HFFc6 (cell line): ENCODE results near the gene FIG4. TPM values are rescaled to one million over a fixed set of nuclear protein-coding genes. Genes with fewer than 3 reads are reported as not detected.
"Not testable (repeated sequence)": the region's sequence is repeated elsewhere in the genome, so short reads cannot be mapped to it uniquely, and the experiment has no call there.

Source experiments
- DNase-seq: peaks from one replicate; pipeline ENCODE4 v3.0.0-alpha.2; 2018
- H3K27ac Mint-ChIP-seq: 2 replicates; pipeline ENCODE4 v1.8.0; 2020; ENCODE audit warnings: mild to moderate bottlenecking, mixed read lengths
- H3K27me3 Mint-ChIP-seq: 2 replicates; pipeline ENCODE4 v1.8.0; 2021; ENCODE audit warnings: mild to moderate bottlenecking, moderate library complexity, mixed read lengths; ENCODE audit not compliant: insufficient read depth
- H3K36me3 Mint-ChIP-seq: 2 replicates; pipeline ENCODE4 v1.8.0; 2021; ENCODE audit warnings: low read depth, mixed read lengths
- H3K4me1 Mint-ChIP-seq: 2 replicates; pipeline ENCODE4 v1.8.0; 2020; ENCODE audit warnings: low read depth, mixed read lengths
- H3K4me3 Mint-ChIP-seq: 2 replicates; pipeline ENCODE4 v1.8.0; 2020; ENCODE audit warnings: mild to moderate bottlenecking, moderate library complexity, mixed read lengths
- H3K9me3 Mint-ChIP-seq: 2 replicates; pipeline ENCODE4 v1.8.0; 2020; ENCODE audit warnings: mild to moderate bottlenecking, mixed read lengths
- total RNA-seq, 6 experiments: library from RNA; stranded (reverse); fragmentation: NEBNext Ultra II Directional; extraction: Animal tissue kit (Norgen Biotek cat#: 25700); gene quantifications; 2 replicates in 1 of 6; 3 replicates in 5 of 6; pipeline ENCODE4 v1.2.3, GENCODE V29; 2021
- TF ChIP-seq, protein P1 (sequence below): fragments of 200-600 bp; sonication (generic); IDR thresholded peaks from 2 replicates; pipeline ENCODE4 v1.5.0; 2021; ENCODE audit warnings: antibody characterized with exemption, mild to moderate bottlenecking

FIG4 gene
- total RNA-seq, 6 experiments from 2014 or later, result 14.2 to 18.1 (median 16.6) TPM

DNA sequence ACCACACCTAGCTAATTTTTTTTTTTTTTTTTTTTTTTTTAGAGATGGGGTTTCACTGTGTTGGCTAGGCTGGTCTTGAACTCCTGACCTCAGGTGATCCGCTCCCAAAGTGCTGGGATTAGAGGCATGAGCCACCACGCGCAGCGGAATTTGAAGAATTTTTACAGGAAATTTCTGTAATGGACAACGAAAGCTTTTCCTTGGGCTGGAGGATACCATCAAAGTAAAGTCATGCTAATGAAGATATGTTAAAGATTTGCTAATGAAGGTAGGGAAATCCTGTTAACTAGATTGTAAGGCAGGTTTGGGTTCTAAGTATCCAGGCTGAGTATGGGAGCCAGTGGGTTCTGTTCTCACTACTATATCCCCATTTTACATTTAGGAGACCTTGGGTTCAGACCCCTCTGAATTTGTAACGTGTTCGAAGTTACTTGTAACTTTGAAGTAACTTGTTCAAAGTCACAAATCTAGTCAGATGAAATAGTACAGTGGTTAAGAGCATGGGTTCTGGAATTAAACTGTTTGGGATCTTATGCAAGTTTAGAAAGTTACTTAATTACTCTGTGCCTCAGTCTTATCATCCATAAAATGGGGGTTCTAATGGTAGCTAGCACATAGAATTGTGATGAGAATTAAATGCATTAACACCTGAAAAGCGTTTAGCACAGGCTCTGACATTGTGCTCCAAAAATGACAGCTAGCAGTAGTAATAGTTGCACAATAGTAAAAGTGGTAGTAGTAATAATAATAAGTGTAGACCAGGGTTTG lies 163.6 kb downstream of the FIG4 start:
- Mint-ChIP-seq H3K27me3 (peaks cover 3% of the 10 kb centered on the region), H3K4me3 (no peak overlapping the region), H3K4me1 (no peaks in the 10 kb centered on the region), H3K36me3 (no peaks in the 10 kb centered on the region), H3K27ac (no peak overlapping the region), H3K9me3 (no peaks in the 10 kb centered on the region)
- TF ChIP-seq, protein P1, sequence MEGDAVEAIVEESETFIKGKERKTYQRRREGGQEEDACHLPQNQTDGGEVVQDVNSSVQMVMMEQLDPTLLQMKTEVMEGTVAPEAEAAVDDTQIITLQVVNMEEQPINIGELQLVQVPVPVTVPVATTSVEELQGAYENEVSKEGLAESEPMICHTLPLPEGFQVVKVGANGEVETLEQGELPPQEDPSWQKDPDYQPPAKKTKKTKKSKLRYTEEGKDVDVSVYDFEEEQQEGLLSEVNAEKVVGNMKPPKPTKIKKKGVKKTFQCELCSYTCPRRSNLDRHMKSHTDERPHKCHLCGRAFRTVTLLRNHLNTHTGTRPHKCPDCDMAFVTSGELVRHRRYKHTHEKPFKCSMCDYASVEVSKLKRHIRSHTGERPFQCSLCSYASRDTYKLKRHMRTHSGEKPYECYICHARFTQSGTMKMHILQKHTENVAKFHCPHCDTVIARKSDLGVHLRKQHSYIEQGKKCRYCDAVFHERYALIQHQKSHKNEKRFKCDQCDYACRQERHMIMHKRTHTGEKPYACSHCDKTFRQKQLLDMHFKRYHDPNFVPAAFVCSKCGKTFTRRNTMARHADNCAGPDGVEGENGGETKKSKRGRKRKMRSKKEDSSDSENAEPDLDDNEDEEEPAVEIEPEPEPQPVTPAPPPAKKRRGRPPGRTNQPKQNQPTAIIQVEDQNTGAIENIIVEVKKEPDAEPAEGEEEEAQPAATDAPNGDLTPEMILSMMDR, result no peak
- DNase-seq, result no peak

DNA sequence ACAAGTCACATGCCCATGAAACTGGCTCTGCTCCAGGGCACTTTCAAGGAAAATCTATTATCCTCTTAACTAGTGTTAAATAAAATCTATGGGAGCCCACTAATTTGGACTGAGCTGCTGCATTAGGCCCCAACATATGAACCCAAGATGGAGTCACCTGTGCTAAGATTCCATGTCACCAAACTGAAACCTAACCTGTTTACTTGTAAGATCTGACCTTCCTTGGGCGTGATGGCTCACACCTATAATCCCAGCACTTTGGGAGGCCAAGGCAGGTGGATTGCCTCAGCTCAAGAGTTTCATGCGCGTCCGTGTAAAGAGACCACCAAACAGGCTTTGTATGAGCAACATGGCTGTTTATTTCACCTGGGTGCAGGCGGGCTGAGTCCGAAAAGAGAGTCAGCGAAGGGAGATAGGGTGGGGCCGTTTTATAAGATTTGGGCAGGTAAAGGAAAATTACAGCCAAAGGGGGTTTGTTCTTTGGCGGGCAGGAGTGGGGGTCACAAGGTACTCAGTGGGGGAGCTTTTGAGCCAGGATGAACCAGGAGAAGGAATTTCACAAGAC lies 164.5 kb downstream of the FIG4 start:
- H3K27me3 Mint-ChIP-seq, H3K4me1 Mint-ChIP-seq, H3K36me3 Mint-ChIP-seq, H3K27ac Mint-ChIP-seq, DNase-seq, H3K9me3 Mint-ChIP-seq, H3K4me3 Mint-ChIP-seq: not testable (repeated sequence)

DNA sequence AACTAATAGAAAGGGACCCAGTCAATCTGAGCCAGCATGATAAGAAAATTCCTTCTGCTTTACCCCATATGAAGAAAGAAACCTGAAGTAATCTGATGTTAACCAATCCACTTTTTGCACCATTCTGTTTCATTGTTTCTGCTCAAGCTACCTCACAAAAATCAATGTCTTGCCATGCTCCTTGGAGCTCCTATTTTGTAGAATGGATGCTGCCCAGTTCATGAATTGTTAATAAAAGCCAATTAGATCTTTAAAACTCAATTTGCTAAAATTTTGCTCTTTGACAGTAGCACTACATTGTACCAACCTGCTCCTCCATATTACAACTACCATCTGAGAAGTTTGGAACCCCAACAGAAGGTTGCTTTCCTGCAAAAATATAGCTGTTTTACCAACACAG lies 170.8 kb downstream of the FIG4 start:
- Mint-ChIP-seq H3K36me3 (no peaks in the 10 kb centered on the region; the same call in 1 of the 2 replicates), H3K27ac (no peak overlapping the region), H3K9me3 (peaks cover 17% of the 10 kb centered on the region; the same call in 1 of the 2 replicates), H3K27me3 (peaks cover 32% of the 10 kb centered on the region), H3K4me3 (no peak overlapping the region), H3K4me1 (no peaks in the 10 kb centered on the region; the same call in 1 of the 2 replicates)
- TF ChIP-seq, protein P1, result no peak
- no peak for DNase-seq

DNA sequence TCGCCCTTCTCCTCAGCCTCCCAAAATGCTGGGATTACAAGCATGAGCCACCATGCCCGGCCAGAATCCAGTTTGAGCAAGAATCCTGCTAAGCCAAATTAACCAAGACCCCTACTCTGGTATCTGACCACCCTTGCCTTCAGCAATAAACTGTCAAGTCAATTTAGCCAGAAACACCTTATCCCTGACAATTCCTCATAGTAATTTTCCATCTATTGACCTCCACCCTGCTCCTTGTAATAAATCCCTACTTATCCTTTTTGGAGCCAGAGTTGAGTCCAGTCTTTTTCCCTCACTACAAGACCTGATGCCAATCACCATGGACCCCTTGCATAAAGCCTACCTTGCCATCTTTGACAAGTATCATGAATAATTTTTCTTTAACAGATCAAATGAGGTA lies 173.0 kb downstream of the FIG4 start:
- no peak for DNase-seq
- no peak overlapping the region for H3K4me3 Mint-ChIP-seq
- no peak overlapping the region for H3K27ac Mint-ChIP-seq
- no peaks in the 10 kb centered on the region; the same call in 1 of the 2 replicates for H3K36me3 Mint-ChIP-seq
- peaks cover 35% of the 10 kb centered on the region for H3K27me3 Mint-ChIP-seq
- TF ChIP-seq, protein P1, result no peak
- no peaks in the 10 kb centered on the region; the same call in 1 of the 2 replicates for H3K4me1 Mint-ChIP-seq
- peaks cover 17% of the 10 kb centered on the region; the same call in 1 of the 2 replicates for H3K9me3 Mint-ChIP-seq

DNA sequence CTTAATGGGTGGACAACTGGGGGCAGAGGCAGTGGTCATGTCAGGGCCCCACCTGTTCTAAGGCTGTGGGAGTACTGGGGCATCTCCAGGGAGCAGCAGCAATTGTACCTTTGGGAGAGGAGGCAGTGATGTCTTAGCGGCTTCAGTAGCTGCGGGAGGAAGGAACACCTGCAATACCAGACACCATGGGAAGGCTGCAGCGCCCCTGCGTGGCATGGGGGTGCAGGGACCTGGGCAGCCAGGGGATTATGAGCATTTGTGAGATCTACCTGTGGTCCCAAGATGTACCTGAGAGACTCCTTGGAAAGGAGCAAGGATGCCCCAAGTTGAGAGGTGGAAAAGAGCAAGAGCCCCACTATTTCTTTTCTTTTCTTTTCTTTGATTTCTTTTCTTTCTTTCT lies 174.9 kb downstream of the FIG4 start:
- H3K27me3 Mint-ChIP-seq, result peaks cover 37% of the 10 kb centered on the region
- H3K27ac Mint-ChIP-seq, result no peak overlapping the region
- H3K4me1 Mint-ChIP-seq, result no peaks in the 10 kb centered on the region; the same call in 1 of the 2 replicates
- no peaks in the 10 kb centered on the region; the same call in 1 of the 2 replicates for H3K36me3 Mint-ChIP-seq
- no peak for DNase-seq
- TF ChIP-seq, protein P1, result no peak; the same call in 1 of the 2 replicates
- H3K4me3 Mint-ChIP-seq, result no peak overlapping the region
- peaks cover 15% of the 10 kb centered on the region; the same call in 1 of the 2 replicates for H3K9me3 Mint-ChIP-seq
